ENCODE measurements around the gene PHF21B.

PHF21B gene

DNA sequence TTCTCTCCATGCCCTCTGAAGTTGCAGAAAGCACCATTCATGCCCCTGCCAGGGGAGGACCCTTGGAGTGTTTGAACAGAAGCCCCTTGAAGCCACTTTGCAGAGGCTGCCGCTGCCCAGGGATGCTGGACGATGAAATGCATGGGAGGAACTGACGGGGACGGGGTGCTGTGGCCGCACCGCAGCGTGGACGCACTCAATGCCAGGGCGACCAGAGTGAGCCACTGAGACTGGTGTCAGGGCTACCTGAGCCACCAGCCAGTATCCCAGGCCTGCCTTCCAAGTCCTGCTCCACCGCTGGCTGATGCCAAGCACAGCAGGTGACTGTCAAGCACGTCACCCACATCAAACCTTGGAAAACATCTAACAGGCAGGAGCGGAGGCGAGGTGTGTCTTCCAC, 17.6 kb downstream of the PHF21B start:
- TF ChIP-seq, protein P1, sequence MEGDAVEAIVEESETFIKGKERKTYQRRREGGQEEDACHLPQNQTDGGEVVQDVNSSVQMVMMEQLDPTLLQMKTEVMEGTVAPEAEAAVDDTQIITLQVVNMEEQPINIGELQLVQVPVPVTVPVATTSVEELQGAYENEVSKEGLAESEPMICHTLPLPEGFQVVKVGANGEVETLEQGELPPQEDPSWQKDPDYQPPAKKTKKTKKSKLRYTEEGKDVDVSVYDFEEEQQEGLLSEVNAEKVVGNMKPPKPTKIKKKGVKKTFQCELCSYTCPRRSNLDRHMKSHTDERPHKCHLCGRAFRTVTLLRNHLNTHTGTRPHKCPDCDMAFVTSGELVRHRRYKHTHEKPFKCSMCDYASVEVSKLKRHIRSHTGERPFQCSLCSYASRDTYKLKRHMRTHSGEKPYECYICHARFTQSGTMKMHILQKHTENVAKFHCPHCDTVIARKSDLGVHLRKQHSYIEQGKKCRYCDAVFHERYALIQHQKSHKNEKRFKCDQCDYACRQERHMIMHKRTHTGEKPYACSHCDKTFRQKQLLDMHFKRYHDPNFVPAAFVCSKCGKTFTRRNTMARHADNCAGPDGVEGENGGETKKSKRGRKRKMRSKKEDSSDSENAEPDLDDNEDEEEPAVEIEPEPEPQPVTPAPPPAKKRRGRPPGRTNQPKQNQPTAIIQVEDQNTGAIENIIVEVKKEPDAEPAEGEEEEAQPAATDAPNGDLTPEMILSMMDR (IDR thresholded peaks at IDR 0.05; ENCODE audit: unreplicated experiment in 3 of 3): no peak
- Mint-ChIP-seq H3K27me3 (ENCODE audit: low read depth) (no peaks in the 10 kb centered on the region), H3K9me3 (no peaks in the 10 kb centered on the region), H3K36me3 (ENCODE audit: low read depth) (peaks cover 22% of the 10 kb centered on the region), H3K27ac (no peak overlapping the region), H3K4me1 (no peaks in the 10 kb centered on the region), H3K4me3 (no peak overlapping the region)

DNA sequence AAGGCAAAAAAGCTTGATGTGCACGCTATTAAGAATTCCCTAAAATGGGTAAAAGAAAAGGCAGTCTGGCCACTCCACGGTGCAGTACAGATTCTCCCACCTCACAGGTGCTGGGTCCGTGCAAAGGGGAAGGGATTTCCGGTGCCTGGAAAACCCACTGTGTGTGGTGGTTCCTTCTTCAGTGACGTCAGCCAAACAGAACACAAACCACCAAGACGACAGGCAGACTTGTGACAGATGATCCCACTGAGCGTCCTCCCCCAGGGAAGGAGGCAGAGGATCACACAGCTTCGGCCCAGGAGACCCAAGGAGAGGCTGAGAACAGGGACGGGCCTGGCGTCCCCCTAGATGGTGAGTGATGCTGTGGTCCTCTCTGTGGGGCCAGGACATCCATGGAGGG, 18.6 kb downstream of the PHF21B start:
- Mint-ChIP-seq H3K9me3 (no peaks in the 10 kb centered on the region), H3K27ac (no peak overlapping the region), H3K4me3 (no peak overlapping the region), H3K36me3 (ENCODE audit: low read depth) (peaks cover 22% of the 10 kb centered on the region), H3K27me3 (ENCODE audit: low read depth) (no peaks in the 10 kb centered on the region), H3K4me1 (no peaks in the 10 kb centered on the region)
- TF ChIP-seq, protein P1 (IDR thresholded peaks at IDR 0.05; ENCODE audit: unreplicated experiment in 3 of 3): no peak

DNA sequence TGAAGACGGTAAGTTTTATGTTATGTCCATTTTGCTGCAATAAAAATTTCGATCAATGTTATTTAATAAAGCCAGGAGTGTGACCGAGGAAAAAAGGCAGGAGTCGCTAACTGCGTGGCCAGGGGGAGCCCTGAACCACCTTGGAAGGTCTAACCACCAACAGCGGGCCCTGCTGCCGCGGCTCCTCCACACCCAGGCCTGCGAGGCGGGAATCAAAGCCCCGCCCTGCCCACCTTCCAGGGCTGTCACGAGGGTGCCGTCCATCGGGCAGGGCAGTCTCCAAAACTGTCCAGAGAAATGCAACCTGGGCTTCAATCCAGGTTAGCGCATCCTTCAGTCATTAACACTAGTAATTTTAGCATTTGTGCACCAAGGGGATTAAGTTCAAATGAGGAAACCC, 19.0 kb downstream of the PHF21B start:
- Mint-ChIP-seq H3K4me3 (no peak overlapping the region), H3K9me3 (no peaks in the 10 kb centered on the region), H3K27ac (no peak overlapping the region)

GRCh38 chr22:44990328-44990727, 19.5 kb downstream of the PHF21B start:
- H3K4me1 Mint-ChIP-seq: no peaks in the 10 kb centered on the region
- no peak overlapping the region for H3K27ac Mint-ChIP-seq
- no peaks in the 10 kb centered on the region for H3K9me3 Mint-ChIP-seq
- TF ChIP-seq, protein P1 (IDR thresholded peaks at IDR 0.05; ENCODE audit: unreplicated experiment in 3 of 3): no peak
- H3K27me3 Mint-ChIP-seq (ENCODE audit: low read depth): no peaks in the 10 kb centered on the region
- H3K4me3 Mint-ChIP-seq: no peak overlapping the region
- H3K36me3 Mint-ChIP-seq (ENCODE audit: low read depth): peaks cover 22% of the 10 kb centered on the region

More for the DNA sequence above, 19.0 kb downstream of the PHF21B start:
- Mint-ChIP-seq H3K4me1 (no peaks in the 10 kb centered on the region), H3K36me3 (ENCODE audit: low read depth) (peaks cover 22% of the 10 kb centered on the region), H3K27me3 (ENCODE audit: low read depth) (no peaks in the 10 kb centered on the region)
- TF ChIP-seq, protein P1 (IDR thresholded peaks at IDR 0.05; ENCODE audit: unreplicated experiment in 3 of 3): no peak

GRCh38 chr22:44988671-44989070, 21.1 kb downstream of the PHF21B start:
- H3K4me1 Mint-ChIP-seq: no peaks in the 10 kb centered on the region
- TF ChIP-seq, protein P1 (IDR thresholded peaks at IDR 0.05; ENCODE audit: unreplicated experiment in 3 of 3): no peak

DNA sequence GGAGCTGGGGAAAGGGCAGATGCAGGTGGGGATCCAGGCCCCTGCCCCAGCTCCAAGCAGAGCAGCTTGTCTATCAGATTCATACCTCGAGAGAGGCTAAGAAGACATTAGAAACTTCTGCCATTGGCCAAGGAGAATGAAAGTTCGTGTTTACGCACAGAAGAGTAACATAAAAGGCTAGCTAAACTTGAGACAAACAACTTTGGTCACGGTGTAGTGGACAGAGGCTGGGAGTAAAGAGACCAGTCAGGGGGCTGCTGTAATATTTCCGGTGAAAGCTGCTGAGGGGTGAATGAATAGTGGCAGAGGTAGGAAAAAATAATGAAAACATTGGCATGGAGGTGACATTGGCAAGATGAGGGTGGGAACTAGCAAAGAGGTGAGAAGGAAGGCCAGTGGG, 22.9 kb downstream of the PHF21B start:
- TF ChIP-seq, protein P1 (IDR thresholded peaks at IDR 0.05; ENCODE audit: unreplicated experiment in 3 of 3): no peak
- H3K36me3 Mint-ChIP-seq (ENCODE audit: low read depth): peaks cover 22% of the 10 kb centered on the region
- H3K27me3 Mint-ChIP-seq (ENCODE audit: low read depth): no peaks in the 10 kb centered on the region
- H3K9me3 Mint-ChIP-seq: no peaks in the 10 kb centered on the region
- H3K4me1 Mint-ChIP-seq: no peaks in the 10 kb centered on the region
- H3K4me3 Mint-ChIP-seq: no peak overlapping the region
- H3K27ac Mint-ChIP-seq: no peak overlapping the region

More at GRCh38 chr22:44988671-44989070, 21.1 kb downstream of the PHF21B start:
- Mint-ChIP-seq H3K27me3 (ENCODE audit: low read depth) (no peaks in the 10 kb centered on the region), H3K27ac (no peak overlapping the region), H3K36me3 (ENCODE audit: low read depth) (peaks cover 22% of the 10 kb centered on the region), H3K9me3 (no peaks in the 10 kb centered on the region), H3K4me3 (no peak overlapping the region)
